GM04504 (cell line): ENCODE measurements around the gene P2RY4.
"Not testable (repeated sequence)": the region's sequence is repeated elsewhere in the genome, so short reads cannot be mapped to it uniquely, and the experiment has no call there.

Source experiments
- DNase-seq: peaks from one replicate; pipeline ENCODE4 v3.0.0-alpha.2; 2012; ENCODE audit warnings: low read depth

Gene P2RY4

GRCh38 chrX:70243601-70244000 lies 16.4 kb downstream of the P2RY4 start:
- not testable (repeated sequence) for DNase-seq

- no peak for DNase-seq
Observed at GRCh38 chrX:70241501-70241900, 18.5 kb downstream of the P2RY4 start.

GRCh38 chrX:70240751-70241150 lies 19.3 kb downstream of the P2RY4 start:
- DNase-seq, result no peak

GRCh38 chrX:70234355-70234754 lies 25.6 kb downstream of the P2RY4 start, which contains the start of gene AWAT1:
AWAT1 (plus strand) TSS chrX:70234655; CDS start chrX:70234696, 41 bp downstream.
- no peak for DNase-seq

- DNase-seq, result no peak
Observed at GRCh38 chrX:70231666-70232065, 28.3 kb downstream of the P2RY4 start.

- no peak for DNase-seq
Observed at GRCh38 chrX:70226687-70227086, 33.3 kb downstream of the P2RY4 start.

GRCh38 chrX:70226048-70226447 lies 34.0 kb downstream of the P2RY4 start:
- no peak for DNase-seq

- DNase-seq, result peak; percentile 37
Observed at GRCh38 chrX:70219938-70220764, 39.9 kb downstream of the P2RY4 start.

- not testable (repeated sequence) for DNase-seq
Observed at GRCh38 chrX:70209570-70209969, 50.4 kb downstream of the P2RY4 start.

- DNase-seq, result no peak
Observed at GRCh38 chrX:70208479-70208878, 51.5 kb downstream of the P2RY4 start.
